Neural crest cell (in vitro differentiated cells): ENCODE data around the gene ZNF837. TPM values are rescaled to one million over a fixed set of nuclear protein-coding genes. Genes with fewer than 3 reads are reported as not detected.
A peak's percentile ranks its signal among the peaks of the same experiment; 100 is the strongest.

Experiments used
- DNase-seq: peaks from one replicate; pipeline ENCODE4 v3.0.0; 2021; ENCODE audit warnings: low read depth, mixed read lengths, low spot score
- H3K27ac Mint-ChIP-seq: one replicate; pipeline ENCODE4 v1.8.0; 2021; ENCODE audit warnings: mild to moderate bottlenecking, mixed read lengths; ENCODE audit not compliant: unreplicated experiment
- H3K27me3 Mint-ChIP-seq: 2 replicates; pipeline ENCODE4 v1.8.0; 2021; ENCODE audit warnings: low read depth, mild to moderate bottlenecking, mixed read lengths
- H3K36me3 Mint-ChIP-seq: 2 replicates; pipeline ENCODE4 v1.8.0; 2021; ENCODE audit warnings: low read depth, mild to moderate bottlenecking, mixed read lengths
- H3K4me1 Mint-ChIP-seq: 2 replicates; pipeline ENCODE4 v1.8.0; 2021; ENCODE audit warnings: mixed read lengths
- H3K4me3 Mint-ChIP-seq: one replicate; pipeline ENCODE4 v1.8.0; 2021; ENCODE audit warnings: mild to moderate bottlenecking, mixed read lengths
- H3K9me3 Mint-ChIP-seq: 2 replicates; pipeline ENCODE4 v1.8.0; 2021; ENCODE audit warnings: mixed read lengths
- CTCF ChIP-seq: fragments of 200-600 bp; sonication (generic); conservative IDR thresholded peaks from 2 replicates; pipeline ENCODE4 v1.5.0; 2021; ENCODE audit warnings: antibody characterized with exemption, mild to moderate bottlenecking
- total RNA-seq: library from RNA; stranded (reverse); gene quantifications from 2 replicates; pipeline ENCODE4 v1.2.1, GENCODE V29; 2021

ZNF837 gene
- total RNA-seq, 1 donor from 2014 or later: 5.0 TPM

GRCh38 chr19:58336216-58336615, 44.6 kb downstream of the ZNF837 start:
- Mint-ChIP-seq H3K9me3 (no peaks in the 10 kb centered on the region), H3K4me1 (no peaks in the 10 kb centered on the region), H3K36me3 (peaks cover 22% of the 10 kb centered on the region), H3K27me3 (no peaks in the 10 kb centered on the region), H3K4me3 (no peak overlapping the region), H3K27ac (peak overlapping the region; percentile 50)
- no peak for TF ChIP-seq CTCF
- no peak for DNase-seq

GRCh38 chr19:58335630-58336029, 45.2 kb downstream of the ZNF837 start:
- Mint-ChIP-seq H3K4me1 (no peaks in the 10 kb centered on the region), H3K27ac (no peak overlapping the region), H3K36me3 (peaks cover 21% of the 10 kb centered on the region), H3K4me3 (no peak overlapping the region), H3K27me3 (no peaks in the 10 kb centered on the region), H3K9me3 (no peaks in the 10 kb centered on the region)
- no peak for TF ChIP-seq CTCF
- no peak for DNase-seq

- Mint-ChIP-seq H3K9me3 (no peaks in the 10 kb centered on the region), H3K36me3 (peaks cover 17% of the 10 kb centered on the region), H3K4me3 (no peak overlapping the region), H3K27ac (no peak overlapping the region), H3K27me3 (no peaks in the 10 kb centered on the region), H3K4me1 (peaks cover 4% of the 10 kb centered on the region)
- TF ChIP-seq CTCF: no peak
- no peak for DNase-seq
Measured at GRCh38 chr19:58334691-58335249, 46.1 kb downstream of the ZNF837 start.

DNA sequence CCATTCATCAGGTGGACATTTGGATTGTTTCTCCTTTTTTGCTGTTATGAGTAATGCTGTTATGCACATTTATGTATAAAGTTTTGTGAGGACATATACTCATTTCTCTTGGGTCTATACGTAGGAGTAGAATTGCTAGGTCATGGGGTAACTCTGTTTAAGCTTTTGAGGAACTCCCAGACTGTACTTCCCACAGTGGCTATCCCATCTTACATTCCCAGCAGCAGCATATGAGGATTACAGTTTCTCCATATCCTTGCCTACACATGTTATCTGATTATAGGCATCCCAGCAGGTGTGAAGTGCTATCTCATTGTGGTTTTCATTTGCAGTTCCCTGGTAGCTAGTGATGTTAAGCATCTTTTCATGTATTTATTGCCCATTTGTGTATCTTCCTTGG, 48.1 kb downstream of the ZNF837 start:
- Mint-ChIP-seq H3K4me3 (no peak overlapping the region), H3K9me3 (no peaks in the 10 kb centered on the region), H3K27ac (no peak overlapping the region), H3K27me3 (no peaks in the 10 kb centered on the region), H3K36me3 (no peaks in the 10 kb centered on the region), H3K4me1 (peaks cover 12% of the 10 kb centered on the region)
- DNase-seq: no peak
- TF ChIP-seq CTCF: no peak

DNA sequence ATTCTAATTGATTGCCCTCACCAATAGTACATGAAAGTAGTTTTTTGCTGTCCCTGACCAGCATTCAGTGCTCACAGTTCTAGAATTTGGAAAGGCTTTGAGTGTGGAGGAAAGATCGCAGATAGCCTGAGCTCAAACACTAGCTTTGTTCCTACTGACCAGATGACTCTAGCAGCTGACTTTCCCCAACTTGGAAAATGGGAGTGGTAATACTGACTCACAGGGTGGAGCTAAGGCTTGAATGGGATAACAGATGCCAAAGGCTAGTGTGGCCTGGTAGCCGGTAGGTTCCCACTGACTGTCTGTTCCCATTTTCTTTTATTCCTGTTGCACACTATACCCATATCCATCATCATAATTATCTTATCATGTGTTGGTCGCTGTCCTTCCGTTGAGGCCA, 50.4 kb downstream of the ZNF837 start:
- no peaks in the 10 kb centered on the region for H3K27me3 Mint-ChIP-seq
- no peaks in the 10 kb centered on the region for H3K36me3 Mint-ChIP-seq
- peaks cover 12% of the 10 kb centered on the region for H3K4me1 Mint-ChIP-seq
- no peak for DNase-seq
- peak overlapping the region; percentile 43 for H3K4me3 Mint-ChIP-seq
- H3K27ac Mint-ChIP-seq: no peak overlapping the region
- no peak for TF ChIP-seq CTCF
- no peaks in the 10 kb centered on the region for H3K9me3 Mint-ChIP-seq

- H3K9me3 Mint-ChIP-seq: no peaks in the 10 kb centered on the region
- H3K4me3 Mint-ChIP-seq: no peak overlapping the region
- no peaks in the 10 kb centered on the region for H3K36me3 Mint-ChIP-seq
- H3K4me1 Mint-ChIP-seq: peaks cover 12% of the 10 kb centered on the region
- H3K27ac Mint-ChIP-seq: peak overlapping the region; percentile 6
- DNase-seq: peak; percentile 46
- TF ChIP-seq CTCF: peak; percentile 48
- H3K27me3 Mint-ChIP-seq: no peaks in the 10 kb centered on the region
Measured at GRCh38 chr19:58328999-58329398, 51.8 kb downstream of the ZNF837 start.
